Spleen (tissue), 11 donors: ENCODE measurements around the gene RAN. TPM values are rescaled to one million over a fixed set of nuclear protein-coding genes. Genes with fewer than 3 reads are reported as not detected.

Source experiments
- DNase-seq: peaks from one replicate; pipeline ENCODE4 v3.0.0-alpha.2; 2020
- H3K27ac ChIP-seq, 8 donors: fragments of 200-600 bp; sonication (generic) in 7 of 8; 1 replicate in 4 of 8; 2 replicates in 4 of 8; pipeline versions ENCODE4 v1.5.0 to v1.8.0; 2016 to 2021; ENCODE audit warnings: inconsistent platforms in 4 of 8, mild to moderate bottlenecking in 4 of 8, moderate library complexity in 1 of 8
- H3K27me3 ChIP-seq, 7 donors: fragments of 200-600 bp; sonication (generic) in 6 of 7; replicated peaks in 1 of 7; 1 replicate in 4 of 7; 2 replicates in 3 of 7; pipeline versions ENCODE4 v1.5.0 to v1.8.0; 2016 to 2021; ENCODE audit warnings: inconsistent platforms in 3 of 7, mild to moderate bottlenecking in 1 of 7
- H3K36me3 ChIP-seq, 6 donors: fragments of 200-600 bp; sonication (generic) in 5 of 6; 1 replicate in 4 of 6; 2 replicates in 2 of 6; pipeline versions ENCODE4 v1.5.0 to v1.8.0; 2016 to 2021; ENCODE audit warnings: inconsistent platforms in 2 of 6
- H3K4me1 ChIP-seq, 6 donors: fragments of 200-600 bp; sonication (generic) in 5 of 6; 1 replicate in 3 of 6; 2 replicates in 3 of 6; pipeline versions ENCODE4 v1.5.0 to v1.8.0; 2016 to 2021; ENCODE audit warnings: inconsistent platforms in 3 of 6
- H3K4me3 ChIP-seq, 8 donors: fragments of 200-600 bp; sonication (generic) in 7 of 8; 1 replicate in 4 of 8; 2 replicates in 4 of 8; pipeline versions ENCODE4 v1.5.0 to v1.8.0; 2016 to 2021; ENCODE audit warnings: inconsistent platforms in 4 of 8, mild to moderate bottlenecking in 4 of 8, moderate library complexity in 2 of 8
- H3K9me3 ChIP-seq, 8 donors: fragments of 200-600 bp; sonication (generic) in 7 of 8; 1 replicate in 4 of 8; 2 replicates in 4 of 8; pipeline versions ENCODE4 v1.5.0 to v1.8.0; 2016 to 2021; ENCODE audit warnings: inconsistent platforms in 4 of 8
- POLR2A ChIP-seq, 3 donors: fragments of 450-650 bp; IDR thresholded peaks; one replicate each; pipeline ENCODE4 v1.5.1; 2017; ENCODE audit warnings: antibody characterized with exemption in 3 of 3, mild to moderate bottlenecking in 1 of 3
- POLR2AphosphoS5 ChIP-seq, 3 donors: sonication (generic); formaldehyde crosslinking; IDR thresholded peaks; one replicate each; pipeline ENCODE4 v1.5.1; 2017; ENCODE audit warnings: antibody characterized with exemption in 3 of 3
- WGBS, 5 donors: extraction: QIAGEN DNeasy Blood & Tissue Kit in 3 of 5; methylation state at CpG; one replicate each; pipeline versions ENCODE4 v1.1.5 to v1.1.7; 2013 to 2018; 5-methylcytosine and 5-hydroxymethylcytosine counted together
- intact Hi-C: fragments of 100-400 bp; cut with DNase I; formaldehyde crosslinking; loops from one replicate; pipeline ENCODE4 v1.15.0; 2023; ENCODE audit warnings: low total_unique reads
- polyA plus RNA-seq, 3 donors: library from polyadenylated mRNA; stranded (reverse); fragments of 200-250 nt; gene quantifications; one replicate each; pipeline ENCODE4 v1.2.1, GENCODE V29; 2013
- total RNA-seq, 7 donors: library from RNA; depleted of rRNA in 3 of 7; stranded (reverse); fragments of >200 nt in 3 of 7; fragmentation: NEBNext Ultra II Directional in 4 of 7; extraction: Animal tissue kit (Norgen Biotek cat#: 25700) in 4 of 7; gene quantifications; one replicate each; pipeline versions ENCODE4 v1.1.0 to v1.2.1, GENCODE V29; 2016 to 2021
- TF ChIP-seq, protein P1 (sequence below), 11 experiments: fragments of 200-600 bp in 7 of 11; fragments of 450-650 bp in 4 of 11; sonication (generic) in 4 of 11; IDR thresholded peaks in 8 of 11; conservative IDR thresholded peaks in 3 of 11; 1 replicate in 7 of 11; 2 replicates in 4 of 11; pipeline versions ENCODE4 v1.4.0 to v1.8.0; 2016 to 2021; ENCODE audit warnings: antibody characterized with exemption in 11 of 11, inconsistent platforms in 4 of 11, mild to moderate bottlenecking in 1 of 11
- donor health status: healthy with polysubstance abuse.
- donor health status: DM: no; HTN: no; CAD: no; lungs with moderate emphysema.
- donor health status: DM: no; HTN: no; CAD: no.
- donor health status: Bipolar disorder and iron deficiency.
- donor health status: healthy.
- donor health status: DM: no; HTN: no; CAD: no.
- donor health status: DM: yes; HTN: yes; CAD: no.

Gene RAN
- total and polyA plus RNA-seq, 10 donors: 128 to 423 (median 293) TPM

DNA sequence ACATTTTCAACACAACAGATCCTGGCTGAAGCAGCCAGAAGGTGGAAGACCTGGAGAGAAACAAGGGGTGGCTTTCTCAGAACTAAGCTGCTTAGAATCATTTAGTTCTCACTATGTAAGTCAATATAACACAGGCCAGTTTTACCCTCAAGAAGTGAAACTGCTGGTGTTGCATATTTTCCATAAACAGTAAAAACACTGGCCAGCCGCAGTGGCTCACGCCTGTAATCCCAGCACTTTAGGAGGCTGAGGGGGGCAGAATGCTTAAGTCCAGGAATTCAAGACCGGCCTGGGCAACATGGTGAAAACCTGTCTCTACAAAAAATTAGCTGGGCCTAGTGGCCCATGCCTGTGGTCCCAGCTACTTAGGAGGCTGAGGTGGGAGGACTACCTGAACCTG, 44.4 kb upstream of the RAN start:
- intact Hi-C loops: no loop called here
- TF ChIP-seq POLR2A (IDR thresholded peaks at IDR 0.05) (no peak), POLR2AphosphoS5 (IDR thresholded peaks at IDR 0.05) (no peak)
- TF ChIP-seq, protein P1, sequence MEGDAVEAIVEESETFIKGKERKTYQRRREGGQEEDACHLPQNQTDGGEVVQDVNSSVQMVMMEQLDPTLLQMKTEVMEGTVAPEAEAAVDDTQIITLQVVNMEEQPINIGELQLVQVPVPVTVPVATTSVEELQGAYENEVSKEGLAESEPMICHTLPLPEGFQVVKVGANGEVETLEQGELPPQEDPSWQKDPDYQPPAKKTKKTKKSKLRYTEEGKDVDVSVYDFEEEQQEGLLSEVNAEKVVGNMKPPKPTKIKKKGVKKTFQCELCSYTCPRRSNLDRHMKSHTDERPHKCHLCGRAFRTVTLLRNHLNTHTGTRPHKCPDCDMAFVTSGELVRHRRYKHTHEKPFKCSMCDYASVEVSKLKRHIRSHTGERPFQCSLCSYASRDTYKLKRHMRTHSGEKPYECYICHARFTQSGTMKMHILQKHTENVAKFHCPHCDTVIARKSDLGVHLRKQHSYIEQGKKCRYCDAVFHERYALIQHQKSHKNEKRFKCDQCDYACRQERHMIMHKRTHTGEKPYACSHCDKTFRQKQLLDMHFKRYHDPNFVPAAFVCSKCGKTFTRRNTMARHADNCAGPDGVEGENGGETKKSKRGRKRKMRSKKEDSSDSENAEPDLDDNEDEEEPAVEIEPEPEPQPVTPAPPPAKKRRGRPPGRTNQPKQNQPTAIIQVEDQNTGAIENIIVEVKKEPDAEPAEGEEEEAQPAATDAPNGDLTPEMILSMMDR (IDR thresholded peaks at IDR 0.05 in 8 of 11, conservative IDR thresholded peaks at IDR 0.05 in 3 of 11): no peak
- H3K36me3 ChIP-seq: peaks cover 0 to 28% (median 8%) of the 10 kb centered on the region in 6 donors
- no peaks in the 10 kb centered on the region for H3K27me3 ChIP-seq
- H3K27ac ChIP-seq: peak overlapping the region in 6 of 8 donors; percentile 5 to 49 (median 37)
- DNase-seq: no peak
- WGBS, 5 donors: 65 to 92% (median 78%) methylated on average over 3 of the region's 3 CpGs
- no peak overlapping the region for H3K4me3 ChIP-seq
- H3K4me1 ChIP-seq: peaks cover 0 to 29% (median 4%) of the 10 kb centered on the region in 6 donors
- no peaks in the 10 kb centered on the region for H3K9me3 ChIP-seq

DNA sequence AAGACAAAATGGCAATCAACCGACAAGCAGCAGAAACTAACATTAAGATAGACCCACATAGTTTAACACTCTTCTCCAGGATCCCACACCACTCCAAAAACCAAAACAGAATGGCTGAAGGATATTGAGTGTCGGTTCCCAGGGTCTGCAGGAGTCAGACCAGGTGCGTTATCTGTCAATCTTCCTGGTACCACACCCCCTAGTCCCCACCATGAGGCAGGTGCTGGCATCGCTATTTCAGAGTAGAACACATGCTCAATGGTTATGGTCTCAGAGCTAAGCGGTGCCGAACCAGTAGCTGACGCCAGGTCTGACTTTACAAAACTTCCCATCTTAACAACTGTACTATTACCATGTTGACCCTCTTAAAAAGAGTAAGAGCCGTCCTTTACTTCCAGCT, 43.0 kb upstream of the RAN start:
- H3K4me1 ChIP-seq: peaks cover 0 to 43% (median 6%) of the 10 kb centered on the region in 6 donors
- peaks cover 0 to 14% (median 2%) of the 10 kb centered on the region in 6 donors for H3K36me3 ChIP-seq
- TF ChIP-seq, protein P1 (IDR thresholded peaks at IDR 0.05 in 8 of 11, conservative IDR thresholded peaks at IDR 0.05 in 3 of 11): no peak
- TF ChIP-seq POLR2A (IDR thresholded peaks at IDR 0.05) (no peak), POLR2AphosphoS5 (IDR thresholded peaks at IDR 0.05) (no peak)
- no peak for DNase-seq
- WGBS, 5 donors: 93 to 95% (median 94%) methylated on average over 8 of the region's 8 CpGs
- intact Hi-C loops: no loop called here
- no peaks in the 10 kb centered on the region for H3K27me3 ChIP-seq
- no peak overlapping the region for H3K4me3 ChIP-seq
- no peaks in the 10 kb centered on the region for H3K9me3 ChIP-seq
- no peak overlapping the region for H3K27ac ChIP-seq

- DNase-seq: no peak
- H3K27me3 ChIP-seq: no peaks in the 10 kb centered on the region
- no peak overlapping the region for H3K27ac ChIP-seq
- intact Hi-C loops: no loop called here
- WGBS, 5 donors: 85 to 91% (median 88%) methylated on average over 14 to 17 of the region's 17 CpGs
- peaks cover 0 to 44% (median 6%) of the 10 kb centered on the region in 6 donors for H3K4me1 ChIP-seq
- TF ChIP-seq, protein P1 (IDR thresholded peaks at IDR 0.05 in 8 of 11, conservative IDR thresholded peaks at IDR 0.05 in 3 of 11): no peak
- TF ChIP-seq POLR2A (IDR thresholded peaks at IDR 0.05): no peak
- no peak for TF ChIP-seq POLR2AphosphoS5 (IDR thresholded peaks at IDR 0.05)
- no peaks in the 10 kb centered on the region for H3K9me3 ChIP-seq
- H3K4me3 ChIP-seq: no peak overlapping the region
- peaks cover 0 to 6% (median under 1%) of the 10 kb centered on the region in 6 donors for H3K36me3 ChIP-seq
Measured at GRCh38 chr12:130829391-130830245, 42.2 kb upstream of the RAN start.

GRCh38 chr12:130830246-130830551, 41.7 kb upstream of the RAN start:
- 79 to 91% (median 85%) methylated on average over 14 of the region's 14 CpGs for WGBS, 5 donors
- no peaks in the 10 kb centered on the region for H3K27me3 ChIP-seq
- TF ChIP-seq POLR2AphosphoS5 (IDR thresholded peaks at IDR 0.05) (no peak), POLR2A (IDR thresholded peaks at IDR 0.05) (no peak)
- TF ChIP-seq, protein P1 (IDR thresholded peaks at IDR 0.05 in 8 of 11, conservative IDR thresholded peaks at IDR 0.05 in 3 of 11): no peak
- H3K4me3 ChIP-seq: no peak overlapping the region
- H3K36me3 ChIP-seq: peaks cover 0 to 3% (median 0%) of the 10 kb centered on the region in 6 donors
- no peak for DNase-seq
- peaks cover 0 to 50% (median 8%) of the 10 kb centered on the region in 6 donors for H3K4me1 ChIP-seq
- no peak overlapping the region for H3K27ac ChIP-seq
- intact Hi-C loops: no loop called here
- no peaks in the 10 kb centered on the region for H3K9me3 ChIP-seq
